HG03097 (cell line): ENCODE data around the gene PEX10.

Source experiments
- ATAC-seq: cut with Tn5 transposase; IDR thresholded peaks from one replicate; pipeline ENCODE4 v1.9.1; 2021; ENCODE audit not compliant: unreplicated experiment, low FRiP score

The PEX10 gene

GRCh38 chr1:2391041-2391930 lies 21.1 kb downstream of the PEX10 start, which contains the start of the genes MORN1 and RER1:
Gene MORN1 (minus strand): TSS chr1:2391554. CDS start chr1:2391533, 21 bp downstream.
Gene RER1 (plus strand): TSS chr1:2391841. CDS start chr1:2395791, 3,950 bp downstream.
- peak; percentile 92 for ATAC-seq

DNA sequence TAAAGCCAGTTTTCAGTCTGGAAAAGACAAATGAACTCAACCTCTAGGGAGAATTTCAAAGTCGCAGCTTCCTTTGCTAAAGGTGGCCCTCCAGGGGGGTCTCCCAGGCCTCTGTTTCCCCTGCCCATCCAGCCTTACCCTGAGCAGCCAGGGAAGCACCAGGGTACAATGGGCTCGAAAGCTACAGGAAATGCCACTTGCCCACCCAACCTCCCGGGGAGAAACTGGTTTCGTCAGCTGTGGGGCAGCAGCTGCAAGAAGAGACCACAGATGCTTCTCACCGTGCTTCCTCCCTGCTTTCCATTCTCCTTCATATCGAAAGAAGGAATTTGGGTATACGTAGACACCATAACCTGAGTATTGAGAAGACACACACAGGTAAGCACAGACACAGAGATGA lies 22.7 kb downstream of the PEX10 start:
- no peak for ATAC-seq

DNA sequence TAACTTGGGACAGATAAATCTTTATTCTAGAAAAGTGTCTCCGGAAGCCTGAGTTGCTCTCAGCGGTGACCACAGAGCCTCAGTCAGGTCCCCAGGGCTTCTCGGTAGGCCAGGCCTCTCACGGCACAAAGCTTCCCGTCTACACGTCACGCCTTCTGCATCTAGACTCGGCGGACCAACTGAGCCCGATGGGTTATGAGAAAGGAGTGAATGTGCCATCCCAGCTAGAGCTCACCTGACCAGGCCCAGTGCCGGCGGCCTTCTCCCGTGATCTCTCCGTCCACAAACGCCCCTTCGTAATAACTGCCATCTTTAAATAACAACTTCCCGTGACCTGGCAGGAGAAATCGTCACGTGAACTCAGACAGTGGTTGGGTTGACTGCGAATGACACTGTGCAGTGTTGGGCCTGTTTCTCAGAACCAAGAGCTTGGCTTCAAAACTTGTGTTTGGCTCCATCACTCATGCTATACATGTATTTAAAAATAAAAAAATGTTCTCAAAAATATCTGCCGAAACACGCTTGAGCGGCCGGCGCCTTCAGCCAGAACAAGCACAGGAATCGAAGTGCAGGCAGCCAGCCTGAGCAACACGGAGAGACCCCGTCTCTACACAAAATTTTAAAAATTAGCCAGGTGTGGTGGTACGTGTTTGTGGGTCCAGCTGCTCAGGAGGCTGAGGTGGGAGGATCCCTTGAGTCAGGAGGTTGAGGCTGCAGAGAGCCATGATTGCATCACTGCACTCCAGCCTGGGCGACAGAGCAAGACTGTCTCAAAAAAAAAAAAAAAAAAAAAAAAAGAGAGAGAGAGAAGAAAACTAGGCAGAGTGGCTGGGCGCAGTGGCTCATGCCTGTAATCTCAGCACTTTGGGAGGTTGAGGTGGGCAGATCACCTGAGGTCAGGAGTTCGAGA lies 24.1 kb downstream of the PEX10 start:
- ATAC-seq: no peak

DNA sequence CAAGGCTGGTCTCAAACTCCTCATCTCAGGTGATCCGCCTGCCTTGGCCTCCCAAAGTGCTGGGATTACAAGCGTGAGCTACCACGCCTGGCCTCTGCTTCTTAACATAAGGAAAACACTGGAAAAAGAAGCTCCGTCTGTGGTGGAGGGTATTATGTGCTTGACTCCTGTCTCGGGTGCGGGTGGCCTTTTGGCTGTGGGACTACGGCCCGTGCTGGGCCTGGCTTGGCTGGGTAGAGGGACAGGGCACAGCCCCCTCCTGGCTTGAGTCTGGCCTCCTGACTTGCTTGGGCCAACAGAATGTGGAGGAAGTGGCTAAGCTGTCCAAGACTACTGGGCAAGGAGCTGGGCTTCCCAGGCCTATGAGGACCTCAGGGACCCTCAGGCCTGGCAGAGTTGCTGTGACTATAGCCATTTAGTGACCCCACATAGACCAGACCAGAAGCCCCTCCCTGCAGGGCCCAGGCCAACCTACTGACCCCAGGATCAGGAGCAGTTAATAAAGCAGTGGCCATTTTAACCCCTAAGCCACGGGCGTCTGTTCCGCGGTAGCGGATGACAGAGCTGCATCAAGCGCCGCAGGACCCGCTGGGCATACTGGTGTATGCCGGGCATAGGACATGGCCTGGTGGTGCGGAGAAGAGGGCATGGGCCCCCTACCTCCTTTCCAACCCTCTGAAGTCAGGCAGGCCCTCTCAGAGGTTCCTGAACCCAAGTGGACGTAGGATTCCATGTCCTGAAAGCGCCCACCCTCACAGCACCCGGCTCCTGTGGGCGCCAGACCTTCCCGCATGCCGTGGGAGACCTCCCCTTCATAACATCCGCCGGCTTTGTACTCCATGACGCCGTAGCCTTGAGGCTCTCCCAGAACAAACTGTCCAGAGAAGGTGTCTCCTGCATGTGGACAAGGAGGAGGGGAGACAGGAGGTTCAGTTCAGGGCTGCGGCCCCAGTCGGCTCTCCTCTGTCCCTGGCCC lies 25.4 kb downstream of the PEX10 start:
- ATAC-seq: no peak

- ATAC-seq: no peak
Measured at GRCh38 chr1:2385606-2386280, 26.6 kb downstream of the PEX10 start.

- ATAC-seq: no peak
Measured at GRCh38 chr1:2384941-2385481, 27.4 kb downstream of the PEX10 start.

DNA sequence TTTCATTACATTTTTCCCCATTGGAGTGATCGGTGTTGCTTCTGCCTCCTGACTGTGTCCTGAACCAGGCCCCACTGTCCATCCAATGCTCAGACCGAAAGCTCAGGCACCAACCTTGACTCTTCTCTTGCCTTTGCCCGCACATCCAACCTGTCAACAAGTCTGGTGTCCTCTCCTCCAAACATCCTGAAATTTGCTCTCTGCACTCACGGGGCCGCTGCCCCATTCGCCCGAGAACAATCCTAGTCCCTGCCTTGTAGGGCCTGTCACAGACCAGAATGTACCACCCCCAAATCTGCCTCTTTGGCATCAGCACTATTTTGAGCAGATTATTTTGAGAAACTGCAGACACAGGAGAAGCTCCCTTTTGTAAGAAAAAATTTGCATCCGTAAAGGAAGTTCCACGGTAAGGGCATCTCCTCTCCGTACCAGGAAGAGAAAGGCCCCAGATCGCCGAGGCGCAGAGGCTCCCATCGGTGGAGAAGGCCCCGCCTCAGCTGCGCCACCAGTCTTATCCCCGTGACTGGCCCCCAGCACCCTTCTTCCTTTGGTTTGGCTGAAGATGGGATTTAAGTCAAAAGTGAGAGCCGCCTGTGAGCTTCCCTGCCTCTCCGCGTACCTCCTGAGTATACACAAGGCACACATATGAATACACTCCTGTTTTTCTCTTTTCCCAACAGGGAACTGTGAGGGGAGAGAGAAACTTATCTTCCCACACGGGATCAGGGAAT lies 28.1 kb downstream of the PEX10 start:
- no peak for ATAC-seq

DNA sequence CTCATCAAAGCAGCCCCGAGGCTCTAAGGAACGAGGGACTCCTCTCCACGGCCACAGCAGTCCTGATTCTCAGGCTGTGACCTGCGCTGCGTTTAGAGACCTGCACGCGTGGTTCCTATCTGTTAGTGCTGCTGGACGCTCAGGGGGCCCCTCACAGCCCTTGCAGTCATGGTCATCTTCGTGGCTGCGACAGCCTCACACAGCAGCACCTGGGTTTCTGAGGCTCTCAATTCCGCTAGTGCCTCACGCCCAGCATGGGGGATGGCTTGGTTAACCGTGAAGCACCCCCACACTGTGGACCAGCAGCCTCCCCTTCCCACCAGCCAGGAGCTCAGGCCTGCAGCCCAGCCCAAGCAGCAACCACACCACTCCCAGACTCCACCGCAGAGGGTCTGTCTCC lies 28.8 kb downstream of the PEX10 start:
- ATAC-seq: no peak

- ATAC-seq: no peak
Measured at GRCh38 chr1:2382621-2383361, 29.6 kb downstream of the PEX10 start.

- ATAC-seq: no peak
Measured at GRCh38 chr1:2381741-2382620, 30.4 kb downstream of the PEX10 start.

- no peak for ATAC-seq
Measured at GRCh38 chr1:2380816-2381591, 31.4 kb downstream of the PEX10 start.

- no peak for ATAC-seq
Measured at GRCh38 chr1:2379733-2380404, 32.5 kb downstream of the PEX10 start.

- no peak for ATAC-seq
Measured at GRCh38 chr1:2378956-2379732, 33.2 kb downstream of the PEX10 start.

- ATAC-seq: no peak
Measured at GRCh38 chr1:2378441-2378851, 33.9 kb downstream of the PEX10 start.
